Breast epithelium (tissue), 3 donors: Measurements from ENCODE around the gene PSMD7.

Source experiments
- POLR2A ChIP-seq: fragments of 450-650 bp; IDR thresholded peaks from one replicate; pipeline ENCODE4 v1.6.1; 2016; ENCODE audit warnings: antibody characterized with exemption, mild to moderate bottlenecking, moderate library complexity
- POLR2AphosphoS5 ChIP-seq, 3 donors: sonication (generic); formaldehyde crosslinking; IDR thresholded peaks; one replicate each; pipeline ENCODE4 v1.6.1; 2017; ENCODE audit warnings: antibody characterized with exemption in 3 of 3
- TF ChIP-seq, protein P1 (sequence below), 3 donors: fragments of 450-650 bp; IDR thresholded peaks; one replicate each; pipeline ENCODE4 v1.5.1; 2016 to 2017; ENCODE audit warnings: antibody characterized with exemption in 3 of 3, mild to moderate bottlenecking in 3 of 3, moderate library complexity in 3 of 3

DNA sequence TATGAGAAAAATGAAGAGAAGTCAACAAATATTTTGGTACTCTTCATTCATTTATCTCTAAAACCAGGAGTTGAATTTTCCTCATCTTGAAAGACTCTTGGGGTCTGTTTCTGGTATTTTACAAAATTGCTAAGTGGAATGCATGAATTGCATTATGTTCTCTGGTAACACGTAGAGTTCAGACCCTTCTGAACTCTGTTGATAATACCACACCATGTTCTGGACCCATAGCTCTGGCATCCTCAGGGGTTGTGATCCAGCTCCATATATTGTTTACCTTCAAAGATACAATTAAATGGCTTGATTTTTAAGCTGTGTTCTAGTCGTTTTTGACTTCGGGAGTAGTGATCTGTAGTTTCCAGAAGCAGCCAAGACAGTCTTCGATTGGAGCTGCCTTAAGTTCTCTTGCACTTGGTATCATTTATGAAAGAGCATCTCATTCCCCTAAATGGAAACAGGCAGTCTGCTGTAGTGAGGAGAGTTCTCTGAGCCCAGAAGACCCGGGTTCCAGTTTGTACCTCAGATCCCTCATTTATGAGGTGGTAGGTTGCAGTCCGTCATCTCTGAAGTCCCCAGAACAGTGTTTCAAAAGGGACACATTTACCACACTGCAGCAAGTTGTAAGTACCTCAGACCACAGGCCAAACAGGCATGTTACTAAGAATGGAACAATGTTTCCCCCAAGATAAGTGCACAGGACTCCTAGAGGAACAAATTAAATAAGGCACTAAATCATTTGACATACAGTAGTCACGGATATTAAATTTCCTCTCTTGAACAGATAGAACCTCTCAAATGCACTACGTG, 9.6 kb downstream of the PSMD7 start:
- TF ChIP-seq, protein P1, sequence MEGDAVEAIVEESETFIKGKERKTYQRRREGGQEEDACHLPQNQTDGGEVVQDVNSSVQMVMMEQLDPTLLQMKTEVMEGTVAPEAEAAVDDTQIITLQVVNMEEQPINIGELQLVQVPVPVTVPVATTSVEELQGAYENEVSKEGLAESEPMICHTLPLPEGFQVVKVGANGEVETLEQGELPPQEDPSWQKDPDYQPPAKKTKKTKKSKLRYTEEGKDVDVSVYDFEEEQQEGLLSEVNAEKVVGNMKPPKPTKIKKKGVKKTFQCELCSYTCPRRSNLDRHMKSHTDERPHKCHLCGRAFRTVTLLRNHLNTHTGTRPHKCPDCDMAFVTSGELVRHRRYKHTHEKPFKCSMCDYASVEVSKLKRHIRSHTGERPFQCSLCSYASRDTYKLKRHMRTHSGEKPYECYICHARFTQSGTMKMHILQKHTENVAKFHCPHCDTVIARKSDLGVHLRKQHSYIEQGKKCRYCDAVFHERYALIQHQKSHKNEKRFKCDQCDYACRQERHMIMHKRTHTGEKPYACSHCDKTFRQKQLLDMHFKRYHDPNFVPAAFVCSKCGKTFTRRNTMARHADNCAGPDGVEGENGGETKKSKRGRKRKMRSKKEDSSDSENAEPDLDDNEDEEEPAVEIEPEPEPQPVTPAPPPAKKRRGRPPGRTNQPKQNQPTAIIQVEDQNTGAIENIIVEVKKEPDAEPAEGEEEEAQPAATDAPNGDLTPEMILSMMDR (IDR thresholded peaks at IDR 0.05): no peak
- TF ChIP-seq POLR2A: no peak
- TF ChIP-seq POLR2AphosphoS5 (IDR thresholded peaks at IDR 0.05): no peak
